Measurements from ENCODE around the gene CCDC9B.

CCDC9B gene

GRCh38 chr15:40320409-40320808 lies 20.3 kb downstream of the CCDC9B start:
- H3K4me3 ChIP-seq (ENCODE audit: low read length): no peak overlapping the region

DNA sequence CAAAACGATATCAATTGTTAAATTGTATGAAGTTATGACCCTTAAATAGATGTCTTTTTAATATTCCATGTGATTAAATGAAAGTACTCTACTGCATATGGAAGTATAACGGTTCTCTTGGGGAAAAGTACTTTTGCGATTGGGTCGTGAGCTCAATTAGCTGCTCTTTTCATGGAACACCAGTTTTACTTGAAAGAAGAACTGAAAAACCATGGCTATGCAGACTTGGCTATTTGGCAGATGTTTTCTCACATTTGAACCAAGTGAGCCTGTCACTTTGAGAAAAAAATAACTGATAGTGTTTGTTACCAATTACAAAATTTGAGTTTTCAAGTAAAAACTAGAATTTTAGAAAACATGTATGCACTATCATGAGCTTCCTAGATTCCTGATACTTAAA lies 23.2 kb downstream of the CCDC9B start:
- no peak overlapping the region for H3K4me3 ChIP-seq (ENCODE audit: low read length)
- no peak overlapping the region for H3K4me2 ChIP-seq (ENCODE audit: low read depth, low read length)
- DNase-seq: no peak
- no peaks in the 10 kb centered on the region for H3F3A ChIP-seq (ENCODE audit: insufficient read depth, low read length)
- H4K20me1 ChIP-seq (ENCODE audit: insufficient read depth, low read length): no peaks in the 10 kb centered on the region
- H3K9me2 ChIP-seq (replicated peaks; ENCODE audit: insufficient read depth, low read length): no peaks in the 10 kb centered on the region
- no peaks in the 10 kb centered on the region for H3K27me3 ChIP-seq (replicated peaks; ENCODE audit: insufficient read depth, low read length)
- H3K27ac ChIP-seq (ENCODE audit: low read length): no peak overlapping the region
- H3K4me1 ChIP-seq (ENCODE audit: low read length): peaks cover 4% of the 10 kb centered on the region; the same call in 1 of the 2 replicates
- H3K9ac ChIP-seq (ENCODE audit: low read length): no peak overlapping the region
- TF ChIP-seq EZH2phosphoT487 (IDR thresholded peaks at IDR 0.05; ENCODE audit: low read length) (no peak), EZH2 (optimal IDR thresholded peaks at IDR 0.05; ENCODE audit: low read depth, low read length) (no peak), CTCF (IDR thresholded peaks at IDR 0.05; ENCODE audit: low read length) (no peak)
- H3K79me2 ChIP-seq (ENCODE audit: low read length): no peaks in the 10 kb centered on the region
- no peaks in the 10 kb centered on the region for H3K9me3 ChIP-seq (replicated peaks; ENCODE audit: insufficient read depth, low read length)
- no peak overlapping the region for H2AFZ ChIP-seq (ENCODE audit: low read length)
- H3K36me3 ChIP-seq (replicated peaks; ENCODE audit: insufficient read depth, low read length): no peaks in the 10 kb centered on the region

More at GRCh38 chr15:40320409-40320808, 20.3 kb downstream of the CCDC9B start:
- no peak for DNase-seq
- H3K9me2 ChIP-seq (replicated peaks; ENCODE audit: insufficient read depth, low read length): no peaks in the 10 kb centered on the region
- H3K4me1 ChIP-seq (ENCODE audit: low read length): peaks cover 16% of the 10 kb centered on the region
- H2AFZ ChIP-seq (ENCODE audit: low read length): no peak overlapping the region
- H3F3A ChIP-seq (ENCODE audit: insufficient read depth, low read length): no peaks in the 10 kb centered on the region
- H3K36me3 ChIP-seq (replicated peaks; ENCODE audit: insufficient read depth, low read length): no peaks in the 10 kb centered on the region
- H3K27me3 ChIP-seq (replicated peaks; ENCODE audit: insufficient read depth, low read length): no peaks in the 10 kb centered on the region
- TF ChIP-seq EZH2phosphoT487 (IDR thresholded peaks at IDR 0.05; ENCODE audit: low read length): no peak
- TF ChIP-seq EZH2 (optimal IDR thresholded peaks at IDR 0.05; ENCODE audit: low read depth, low read length): no peak
- TF ChIP-seq CTCF (IDR thresholded peaks at IDR 0.05; ENCODE audit: low read length): no peak
- no peaks in the 10 kb centered on the region for H3K9me3 ChIP-seq (replicated peaks; ENCODE audit: insufficient read depth, low read length)
- H3K79me2 ChIP-seq (ENCODE audit: low read length): peaks cover 12% of the 10 kb centered on the region
- H3K9ac ChIP-seq (ENCODE audit: low read length): no peak overlapping the region
- H3K4me2 ChIP-seq (ENCODE audit: low read depth, low read length): no peak overlapping the region
- H4K20me1 ChIP-seq (ENCODE audit: insufficient read depth, low read length): no peaks in the 10 kb centered on the region
- H3K27ac ChIP-seq (ENCODE audit: low read length): no peak overlapping the region

DNA sequence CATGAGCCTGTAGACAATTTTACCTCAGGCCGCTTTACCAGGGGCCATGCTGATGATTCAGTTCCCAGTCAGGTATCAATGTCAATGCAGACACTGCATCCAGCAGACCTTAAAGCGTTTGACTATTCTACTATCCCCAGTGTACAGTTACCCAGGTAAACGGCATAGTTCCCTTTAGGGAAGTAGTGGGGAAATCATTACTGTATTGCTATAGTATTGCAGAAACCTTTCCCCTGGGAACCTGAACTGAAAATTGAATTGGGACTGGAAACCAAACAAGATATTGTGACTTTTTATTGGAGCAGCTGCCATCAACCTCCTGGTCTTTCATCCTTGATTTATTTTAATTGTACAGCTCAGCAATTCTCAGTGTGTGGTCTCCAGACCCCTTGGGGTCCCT lies 23.8 kb downstream of the CCDC9B start:
- Histone ChIP-seq H3K4me2 (ENCODE audit: low read depth, low read length) (no peak overlapping the region), H3K36me3 (replicated peaks; ENCODE audit: insufficient read depth, low read length) (no peaks in the 10 kb centered on the region), H3K9me3 (replicated peaks; ENCODE audit: insufficient read depth, low read length) (no peaks in the 10 kb centered on the region), H3K27me3 (replicated peaks; ENCODE audit: insufficient read depth, low read length) (no peaks in the 10 kb centered on the region), H3K4me3 (ENCODE audit: low read length) (no peak overlapping the region), H4K20me1 (ENCODE audit: insufficient read depth, low read length) (no peaks in the 10 kb centered on the region), H3K27ac (ENCODE audit: low read length) (no peak overlapping the region), H3K9ac (ENCODE audit: low read length) (no peak overlapping the region), H3K79me2 (ENCODE audit: low read length) (no peaks in the 10 kb centered on the region), H3F3A (ENCODE audit: insufficient read depth, low read length) (no peaks in the 10 kb centered on the region), H2AFZ (ENCODE audit: low read length) (no peak overlapping the region), H3K9me2 (replicated peaks; ENCODE audit: insufficient read depth, low read length) (no peaks in the 10 kb centered on the region), H3K4me1 (ENCODE audit: low read length) (0 out of 2 replicates have a peak, but pooled peaks cover 3% of the 10 kb centered on the region)
- TF ChIP-seq EZH2 (optimal IDR thresholded peaks at IDR 0.05; ENCODE audit: low read depth, low read length) (no peak), CTCF (IDR thresholded peaks at IDR 0.05; ENCODE audit: low read length) (no peak), EZH2phosphoT487 (IDR thresholded peaks at IDR 0.05; ENCODE audit: low read length) (no peak)
- DNase-seq: no peak
